Activated CD8-positive, alpha-beta memory T cell treated with anti-CD3 and anti-CD28 coated beads, Interleukin-2, amount 50 U/mL, for 24 hours (primary cell): Measurements from ENCODE around the gene KDM4B.
"Not testable (repeated sequence)": the region's sequence is repeated elsewhere in the genome, so short reads cannot be mapped to it uniquely, and the experiment has no call there.

Experiments used
- DNase-seq: peaks from one replicate; pipeline ENCODE4 v3.0.0-alpha.2; 2020; ENCODE audit errors: extremely low read depth

The KDM4B gene

GRCh38 chr19:4968462-4969291 lies at the start of gene KDM4B:
Gene KDM4B (plus strand): TSS chr19:4969113. CDS start chr19:5032891, 63,778 bp downstream.
- peak; percentile 93 for DNase-seq

GRCh38 chr19:4922530-4923275 lies 46.2 kb upstream of the KDM4B start:
- no peak for DNase-seq

- DNase-seq = no peak
These were observed 45.6 kb upstream of the KDM4B start for GRCh38 chr19:4923276-4923747.

GRCh38 chr19:4929186-4929585 lies 39.7 kb upstream of the KDM4B start:
- no peak for DNase-seq

- no peak for DNase-seq
These were observed 38.2 kb upstream of the KDM4B start for GRCh38 chr19:4930664-4931063.

- no peak for DNase-seq
These were observed 36.2 kb upstream of the KDM4B start for GRCh38 chr19:4932711-4933110.

GRCh38 chr19:4933528-4933927 lies 35.4 kb upstream of the KDM4B start:
- no peak for DNase-seq

GRCh38 chr19:4935444-4935843 lies 33.5 kb upstream of the KDM4B start:
- DNase-seq = no peak

GRCh38 chr19:4937060-4937459 lies 31.9 kb upstream of the KDM4B start:
- no peak for DNase-seq

GRCh38 chr19:4938461-4938860 lies 30.5 kb upstream of the KDM4B start:
- not testable (repeated sequence) for DNase-seq

- no peak for DNase-seq
These were observed 29.4 kb upstream of the KDM4B start for GRCh38 chr19:4939466-4939865.

GRCh38 chr19:4941638-4942169 lies 27.2 kb upstream of the KDM4B start:
- not testable (repeated sequence) for DNase-seq

- DNase-seq = not testable (repeated sequence)
These were observed 18.3 kb upstream of the KDM4B start for GRCh38 chr19:4950650-4951049.

- DNase-seq = no peak
These were observed 17.3 kb upstream of the KDM4B start for GRCh38 chr19:4951656-4952055.

GRCh38 chr19:4952945-4953344 lies 16.0 kb upstream of the KDM4B start:
- DNase-seq = no peak

- DNase-seq = not testable (repeated sequence)
These were observed 14.4 kb upstream of the KDM4B start for GRCh38 chr19:4954320-4955149.

- no peak for DNase-seq
These were observed 13.6 kb upstream of the KDM4B start for GRCh38 chr19:4955274-4955673.

GRCh38 chr19:4957981-4958380 lies 10.9 kb upstream of the KDM4B start:
- DNase-seq = no peak

- no peak for DNase-seq
These were observed 6.8 kb upstream of the KDM4B start for GRCh38 chr19:4962085-4962619.

- no peak for DNase-seq
These were observed 3.9 kb upstream of the KDM4B start for GRCh38 chr19:4965061-4965460.

GRCh38 chr19:4966591-4966990 lies 2.3 kb upstream of the KDM4B start:
- DNase-seq = no peak
